HG03521 (cell line): ENCODE results near the gene ENKD1.

Experiments
- ATAC-seq: cut with Tn5 transposase; IDR thresholded peaks from one replicate; pipeline ENCODE4 v1.9.1; 2021; ENCODE audit warnings: mild to moderate bottlenecking, moderate library complexity; ENCODE audit not compliant: unreplicated experiment

Gene ENKD1

GRCh38 chr16:67664258-67664657 lies 2.3 kb downstream of the ENKD1 start:
- ATAC-seq: no peak

GRCh38 chr16:67663877-67664222 lies 2.7 kb downstream of the ENKD1 start:
- ATAC-seq: no peak

- no peak for ATAC-seq
Measured at GRCh38 chr16:67663151-67663876, 3.2 kb downstream of the ENKD1 start.

- ATAC-seq: no peak
Measured at GRCh38 chr16:67662653-67663010, 3.9 kb downstream of the ENKD1 start.

DNA sequence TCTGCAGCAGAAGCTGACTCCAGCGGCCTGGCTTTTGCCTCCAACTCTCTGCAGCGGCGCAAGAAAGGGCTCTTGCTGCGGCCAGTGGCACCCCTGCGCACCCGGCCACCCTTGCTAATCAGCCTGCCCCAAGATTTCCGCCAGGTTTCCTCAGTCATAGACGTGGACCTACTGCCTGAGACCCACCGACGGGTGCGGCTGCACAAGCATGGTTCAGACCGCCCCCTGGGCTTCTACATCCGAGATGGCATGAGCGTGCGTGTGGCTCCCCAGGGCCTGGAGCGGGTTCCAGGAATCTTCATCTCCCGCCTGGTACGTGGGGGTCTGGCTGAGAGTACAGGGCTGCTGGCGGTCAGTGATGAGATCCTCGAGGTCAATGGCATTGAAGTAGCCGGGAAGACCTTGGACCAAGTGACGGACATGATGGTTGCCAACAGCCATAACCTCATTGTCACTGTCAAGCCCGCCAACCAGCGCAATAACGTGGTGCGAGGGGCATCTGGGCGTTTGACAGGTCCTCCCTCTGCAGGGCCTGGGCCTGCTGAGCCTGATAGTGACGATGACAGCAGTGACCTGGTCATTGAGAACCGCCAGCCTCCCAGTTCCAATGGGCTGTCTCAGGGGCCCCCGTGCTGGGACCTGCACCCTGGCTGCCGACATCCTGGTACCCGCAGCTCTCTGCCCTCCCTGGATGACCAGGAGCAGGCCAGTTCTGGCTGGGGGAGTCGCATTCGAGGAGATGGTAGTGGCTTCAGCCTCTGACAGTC lies 4.5 kb downstream of the ENKD1 start:
- ATAC-seq: no peak

DNA sequence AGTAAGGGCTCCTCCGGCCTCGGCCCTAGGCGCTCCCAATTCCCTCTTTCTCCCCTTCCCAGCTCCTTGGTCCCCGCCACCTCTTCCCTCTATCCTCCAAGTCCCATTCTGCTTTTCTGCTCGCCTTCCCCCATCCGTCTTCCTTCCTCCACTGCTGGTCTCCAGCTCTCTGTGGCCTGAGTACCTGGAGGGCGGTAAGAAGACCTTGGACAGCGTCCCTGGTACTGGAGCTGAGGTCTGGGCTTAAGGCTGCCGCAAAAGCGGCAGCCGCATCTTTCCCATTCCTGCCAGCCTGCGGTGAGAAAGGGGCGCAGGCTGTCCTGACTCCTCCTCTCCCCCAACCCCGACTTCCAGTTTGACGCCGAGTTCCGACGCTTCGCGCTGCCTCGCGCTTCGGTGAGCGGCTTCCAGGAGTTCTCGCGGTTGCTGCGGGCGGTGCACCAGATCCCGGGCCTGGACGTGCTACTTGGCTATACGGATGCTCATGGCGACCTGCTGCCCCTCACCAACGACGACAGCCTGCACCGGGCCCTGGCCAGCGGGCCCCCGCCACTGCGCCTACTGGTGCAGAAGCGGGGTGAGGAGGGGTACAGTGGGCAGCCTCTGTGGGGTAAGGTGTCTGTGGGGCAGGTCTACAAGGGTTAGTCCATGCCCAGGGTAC lies 5.3 kb downstream of the ENKD1 start:
- no peak for ATAC-seq

DNA sequence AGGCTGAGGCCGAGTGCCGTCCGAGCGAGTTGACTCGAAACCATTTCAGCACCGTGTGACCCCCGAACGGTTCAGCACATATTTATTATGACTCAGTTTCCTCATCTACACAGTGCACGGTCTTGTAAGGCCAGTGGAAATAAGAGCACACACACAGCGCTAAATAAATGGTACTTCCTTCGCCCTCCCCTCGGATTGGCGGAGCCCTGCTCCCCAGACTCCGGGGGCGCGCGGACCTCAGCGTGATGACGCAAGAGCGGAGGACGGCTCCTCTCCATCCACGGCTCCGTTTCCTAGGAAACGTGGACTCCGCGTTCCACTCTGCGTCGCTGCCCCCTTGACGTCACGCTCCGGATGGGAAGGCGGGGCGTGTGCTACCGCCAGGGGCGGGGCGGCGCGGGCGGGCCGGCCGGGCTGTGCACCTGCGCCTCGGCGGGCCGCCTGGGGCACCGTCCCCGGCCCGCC lies 6.0 kb downstream of the ENKD1 start, which contains the start of gene PARD6A:
PARD6A (plus strand) TSS at position 397 of the 465 bp plus-strand sequence. CDS start 79 bp downstream, outside the sequence.
- peak; percentile 76 for ATAC-seq

DNA sequence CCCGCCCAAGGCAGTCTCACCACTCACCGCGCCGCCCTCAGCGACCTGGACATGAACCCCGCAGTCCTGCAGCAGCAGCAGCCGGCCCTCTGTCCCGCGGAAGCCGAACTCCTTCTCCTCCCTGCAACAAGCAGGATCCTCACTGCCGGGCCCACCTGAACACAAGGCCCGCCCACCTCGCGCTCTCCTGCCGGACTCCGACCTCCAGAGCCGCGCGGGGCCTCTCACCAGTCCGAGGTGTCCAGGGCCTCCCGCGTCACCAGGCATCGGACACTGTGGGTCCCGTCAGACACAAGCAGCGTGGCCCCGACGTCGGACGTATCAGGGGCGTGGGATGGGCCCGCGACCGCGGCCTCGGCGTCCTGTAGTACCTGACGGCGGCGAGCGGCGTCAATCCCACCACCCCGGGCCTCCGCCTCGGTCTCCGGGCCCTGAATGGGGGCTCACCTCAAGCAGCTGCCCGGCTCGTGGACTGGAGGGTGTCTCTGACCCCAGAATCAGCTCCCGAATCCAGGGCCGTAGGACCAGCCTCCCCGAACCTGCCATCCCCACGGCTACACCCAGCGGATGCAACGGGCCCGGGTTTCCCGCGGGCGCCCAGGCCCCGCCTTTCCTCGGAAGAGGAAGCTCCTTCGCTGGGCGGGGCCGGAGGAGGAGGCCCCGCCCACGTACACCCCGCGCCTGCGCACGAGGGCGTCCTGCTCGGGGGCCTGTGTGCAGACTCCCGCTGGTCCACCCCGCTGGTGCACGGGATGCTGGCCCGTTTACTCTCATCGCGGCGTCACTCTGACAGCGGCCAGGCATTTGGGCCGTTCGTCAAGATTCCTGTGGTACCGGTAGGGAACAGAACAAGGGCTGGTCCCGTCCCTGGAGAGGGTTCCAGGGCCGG lies 6.6 kb downstream of the ENKD1 start, which contains the start of gene ACD:
ACD (minus strand) TSS at position 586 of the 889 bp plus-strand sequence; CDS start at position 546, 40 bp downstream.
- peak; percentile 48 for ATAC-seq

- no peak for ATAC-seq
Measured at GRCh38 chr16:67658849-67659674, 7.5 kb downstream of the ENKD1 start.

DNA sequence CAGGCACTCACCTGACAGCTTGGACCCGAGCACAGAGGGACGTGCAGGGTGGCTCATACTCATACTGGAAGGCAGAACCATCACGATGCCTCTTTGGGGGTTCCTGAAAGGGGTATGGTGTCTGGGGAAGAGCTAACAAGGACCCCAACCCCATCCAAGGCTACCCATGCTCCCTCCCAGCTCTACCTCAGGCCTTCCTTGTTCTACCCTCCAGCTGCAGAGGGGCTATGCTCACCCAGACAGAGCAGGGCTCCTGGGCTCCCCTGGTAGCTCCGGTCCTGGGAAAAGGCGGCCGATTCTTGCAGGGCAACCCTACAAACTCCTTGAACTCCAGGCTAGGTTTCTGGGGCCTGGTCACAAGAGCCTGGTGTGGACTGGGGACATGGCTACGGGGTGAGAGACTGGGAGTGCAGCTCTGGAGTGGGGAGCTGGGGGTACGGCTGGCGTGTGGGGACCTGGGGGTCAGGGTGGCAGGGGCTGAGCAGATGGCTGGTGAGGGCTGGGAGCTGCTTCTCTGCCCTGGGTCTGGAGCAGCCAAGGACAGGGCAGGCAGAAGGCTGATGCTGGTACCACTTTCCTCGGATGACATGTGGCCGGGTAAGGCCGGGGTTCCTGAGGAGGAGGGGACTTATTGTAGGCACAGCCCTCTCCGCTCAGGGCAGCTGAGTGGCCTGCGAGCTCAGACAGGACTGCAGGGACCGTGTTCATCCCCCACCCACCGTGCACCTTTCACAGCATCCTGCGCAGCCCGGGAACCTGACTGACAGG lies 8.6 kb downstream of the ENKD1 start:
- ATAC-seq: no peak

DNA sequence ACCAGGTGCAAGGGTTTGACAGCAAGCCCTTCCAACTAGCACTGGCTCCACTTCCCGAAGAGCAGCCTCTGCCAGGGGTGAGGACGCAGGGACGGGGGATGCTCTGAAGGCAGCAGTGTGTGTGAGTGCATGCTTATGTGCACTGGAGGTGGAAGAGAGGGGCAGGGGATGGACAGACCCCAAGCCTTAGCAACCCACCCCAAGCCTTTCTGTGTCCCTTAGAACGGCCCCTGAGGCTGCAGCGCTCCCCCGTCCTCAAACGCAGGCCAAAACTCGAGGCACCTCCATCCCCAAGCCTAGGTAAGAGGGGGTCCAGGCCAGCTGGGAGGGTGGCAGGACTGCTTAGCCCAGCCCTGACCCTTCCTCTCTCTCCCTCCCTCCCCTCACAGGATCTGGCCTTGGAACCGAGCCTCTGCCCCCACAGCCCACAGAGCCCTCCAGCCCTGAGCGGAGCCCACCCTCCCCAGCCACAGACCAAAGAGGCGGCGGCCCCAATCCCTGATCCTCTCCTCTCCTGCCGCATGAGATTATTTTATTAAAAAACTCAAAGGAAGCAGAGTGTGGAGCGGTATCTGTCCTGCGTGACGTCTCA lies 9.4 kb downstream of the ENKD1 start:
- ATAC-seq: no peak

- no peak for ATAC-seq
Measured at GRCh38 chr16:67656344-67657016, 10.1 kb downstream of the ENKD1 start.

- no peak for ATAC-seq
Measured at GRCh38 chr16:67655363-67655762, 11.2 kb downstream of the ENKD1 start.

- no peak for ATAC-seq
Measured at GRCh38 chr16:67654403-67654911, 12.1 kb downstream of the ENKD1 start.

- no peak for ATAC-seq
Measured at GRCh38 chr16:67653789-67654402, 12.7 kb downstream of the ENKD1 start.

DNA sequence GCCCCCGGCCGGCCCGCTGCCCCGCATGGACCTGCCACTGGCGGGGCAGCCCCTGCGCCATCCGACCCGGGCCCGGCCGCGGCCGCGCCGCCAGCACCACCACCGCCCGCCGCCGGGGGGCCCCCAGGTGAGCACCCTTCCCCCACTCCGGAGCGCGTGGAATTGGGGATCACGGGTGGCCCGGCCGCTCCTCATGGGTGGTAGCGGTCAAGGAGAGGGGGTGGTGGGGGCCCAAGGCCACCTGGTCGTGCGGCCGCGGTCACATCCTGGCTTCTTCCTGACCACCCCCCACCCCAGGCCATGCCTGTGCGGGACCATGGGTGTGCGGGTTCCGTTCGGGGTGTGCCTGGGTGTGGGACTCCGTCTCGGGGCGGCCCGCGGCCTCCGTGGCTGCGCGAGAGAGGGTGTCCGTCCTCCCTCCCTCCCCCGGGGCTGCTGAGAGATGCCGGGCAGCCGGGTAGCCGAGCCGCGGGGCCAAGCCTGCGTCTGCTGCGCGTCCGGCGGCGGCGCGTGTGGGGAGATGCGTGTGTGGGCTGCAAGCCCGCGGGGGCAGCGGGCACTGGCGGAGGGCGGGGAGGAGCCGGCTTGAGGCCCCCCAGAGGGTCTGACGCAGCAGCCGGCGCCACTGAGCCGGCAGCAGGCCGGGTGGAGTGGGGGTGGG lies 13.3 kb downstream of the ENKD1 start:
- no peak for ATAC-seq

GRCh38 chr16:67652578-67653127 lies 13.9 kb downstream of the ENKD1 start:
- no peak for ATAC-seq
